ENCODE results near the gene TNFRSF1A.
A peak's percentile ranks its signal among the peaks of the same experiment; 100 is the strongest.

The TNFRSF1A gene

DNA sequence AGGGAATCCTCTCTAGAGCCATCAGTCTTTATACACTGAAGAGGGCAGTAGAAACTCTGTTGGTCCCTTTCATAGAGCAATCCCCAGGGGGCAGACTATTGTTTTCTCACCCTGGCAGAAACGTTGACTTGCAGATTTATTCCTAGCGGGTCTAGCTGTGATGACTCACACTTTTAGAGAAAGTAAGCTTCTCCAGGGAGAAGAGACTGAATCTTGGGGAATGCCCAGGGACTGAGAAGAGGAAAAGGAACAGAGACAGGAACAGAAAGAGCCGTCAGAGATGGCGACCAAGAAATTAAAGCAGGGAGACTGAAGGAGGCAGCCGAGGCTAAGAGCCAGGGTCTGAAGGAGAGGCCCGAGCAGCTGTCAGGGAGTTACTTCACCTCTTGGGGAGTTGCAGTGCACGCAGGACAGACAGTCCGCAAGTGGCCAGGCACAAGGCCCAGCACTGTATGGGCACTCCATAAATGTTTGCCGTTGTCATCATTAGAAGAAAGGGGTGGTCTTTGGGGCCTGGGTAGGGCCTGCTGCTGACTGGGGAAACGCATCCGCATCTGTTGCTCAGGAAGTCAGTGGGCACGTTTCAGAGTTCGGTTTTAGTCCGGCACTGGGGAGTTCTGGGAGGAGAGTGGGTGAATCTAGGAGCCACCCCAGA lies 18.4 kb downstream of the TNFRSF1A start:
- peak; percentile 80 for DNase-seq

DNA sequence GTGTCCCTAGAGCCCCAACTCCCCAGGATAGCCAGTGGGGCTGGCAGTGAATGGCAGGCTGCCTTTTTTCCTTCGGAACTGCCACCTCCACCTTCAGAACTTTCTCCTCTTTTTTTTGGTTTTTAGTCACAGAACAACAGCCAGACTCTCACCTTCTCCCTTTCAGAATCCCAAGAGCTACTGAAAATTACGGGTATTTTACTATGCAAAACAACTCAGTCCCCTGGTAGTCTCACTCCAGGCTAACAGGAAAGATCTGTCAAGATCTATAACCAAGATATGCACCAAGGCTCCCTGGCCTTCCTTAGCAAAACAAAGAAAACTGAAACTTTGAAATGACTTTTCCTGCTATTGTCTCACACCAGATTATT lies 18.9 kb downstream of the TNFRSF1A start:
- no peak for DNase-seq

DNA sequence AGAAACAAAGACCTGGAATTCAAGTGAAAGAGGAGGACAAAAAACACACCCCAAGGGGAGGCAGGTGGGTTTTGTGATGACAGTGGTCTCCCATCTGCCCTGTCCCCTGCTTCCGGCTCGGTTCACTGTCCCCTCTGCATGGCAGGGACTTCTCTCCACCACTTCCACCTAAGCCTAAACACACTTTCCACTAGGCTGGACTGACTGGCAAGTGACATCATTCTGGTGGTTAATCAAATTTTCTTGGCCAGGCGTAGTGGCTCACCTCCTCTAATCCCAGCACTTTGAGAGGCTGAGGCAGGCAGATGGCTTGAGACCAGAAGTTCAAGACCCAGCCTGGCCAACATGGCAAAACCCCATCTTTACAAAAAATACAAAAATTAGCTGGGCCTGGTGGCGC lies 19.5 kb downstream of the TNFRSF1A start:
- DNase-seq: no peak

DNA sequence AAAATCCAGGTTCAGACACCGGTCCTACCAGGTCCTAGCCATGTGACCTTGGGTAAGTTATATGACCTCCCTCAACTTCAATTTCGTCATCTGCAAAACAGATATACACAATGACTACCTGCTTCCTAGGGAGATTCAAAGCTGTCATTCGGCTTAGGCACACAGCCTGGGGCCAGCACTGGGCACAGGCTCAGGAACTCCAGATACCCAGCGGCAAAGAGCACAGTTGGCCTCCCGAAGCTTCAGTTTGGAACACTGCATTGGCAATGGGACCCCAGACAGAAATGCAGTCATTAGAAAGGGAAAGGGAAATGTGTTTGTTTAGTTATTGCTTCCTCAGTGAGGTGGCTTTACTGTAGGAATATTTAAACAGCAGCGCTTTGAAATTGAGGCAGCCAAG lies 20.0 kb downstream of the TNFRSF1A start:
- no peak for DNase-seq

DNA sequence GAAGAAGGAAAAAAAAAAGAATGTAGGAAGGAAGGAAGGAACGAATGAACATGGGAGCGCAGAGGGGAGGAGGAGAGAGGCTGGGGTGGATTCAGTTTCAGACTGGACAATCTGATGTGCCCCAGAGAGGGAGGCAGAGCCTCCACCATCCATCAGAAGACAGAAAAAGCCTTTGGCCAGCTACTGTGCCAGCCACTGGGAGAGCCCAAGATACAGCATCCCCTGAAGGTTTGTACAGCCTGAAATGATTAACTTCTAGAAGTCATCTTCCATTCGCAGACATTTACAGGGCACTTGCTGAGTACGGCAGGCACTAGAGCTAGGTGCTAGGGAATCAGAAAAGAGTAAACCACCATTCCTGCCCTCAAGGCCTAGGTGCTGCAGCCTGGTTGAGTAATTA lies 22.4 kb downstream of the TNFRSF1A start:
- no peak for DNase-seq

DNA sequence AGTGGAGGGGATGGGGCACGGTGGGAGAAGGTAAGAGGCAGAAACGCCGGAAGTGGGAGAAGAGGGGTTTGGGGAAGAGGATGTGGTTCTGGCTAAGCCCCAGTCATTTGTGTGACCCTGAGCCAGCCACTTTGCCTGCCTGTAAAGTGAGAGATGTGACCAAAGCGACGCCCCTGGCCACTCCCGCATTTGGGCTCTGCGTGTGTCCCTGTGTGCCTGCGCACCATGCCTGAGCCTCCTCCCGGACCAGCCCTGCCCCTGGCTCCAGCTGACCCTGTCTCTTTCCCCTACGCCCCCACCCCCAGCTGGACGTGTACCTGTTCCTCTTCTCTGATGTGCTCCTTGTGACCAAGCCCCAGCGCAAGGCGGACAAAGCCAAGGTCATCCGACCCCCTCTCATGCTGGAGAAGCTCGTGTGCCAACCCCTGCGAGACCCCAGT lies 23.4 kb downstream of the TNFRSF1A start:
- no peak for DNase-seq

DNA sequence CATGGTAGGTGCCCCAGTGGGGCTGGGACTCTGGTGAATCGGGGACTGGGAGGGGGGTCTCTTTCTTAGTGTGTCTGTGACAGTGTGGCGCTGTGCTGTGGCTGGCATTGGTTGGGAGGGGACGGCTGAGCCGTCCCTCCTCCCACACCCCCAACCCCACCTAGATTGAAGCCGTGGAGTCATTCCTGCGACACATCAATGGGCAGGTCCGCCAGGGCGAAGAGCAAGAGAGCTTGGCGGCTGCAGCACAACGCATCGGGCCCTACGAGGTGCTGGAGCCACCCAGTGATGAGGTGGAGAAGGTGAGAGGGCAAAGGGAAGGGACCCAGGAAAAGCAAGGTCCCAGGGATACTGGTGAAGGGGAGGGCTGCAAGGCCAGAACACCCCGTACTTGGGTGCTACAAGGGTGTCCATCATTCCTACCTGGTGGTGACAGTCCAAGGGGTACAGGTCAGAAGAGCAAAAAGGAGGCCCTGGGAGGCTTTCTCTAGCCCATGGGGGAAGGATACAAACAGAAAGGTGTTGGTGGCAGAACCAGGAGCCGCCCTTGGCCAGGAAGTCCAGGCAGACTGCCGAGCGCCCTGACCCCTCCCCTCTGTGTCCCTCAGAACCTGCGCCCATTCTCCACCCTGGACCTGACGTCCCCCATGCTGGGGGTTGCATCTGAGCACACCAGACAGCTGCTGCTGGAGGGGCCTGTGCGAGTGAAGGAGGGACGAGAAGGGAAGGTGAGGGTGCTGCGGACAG lies 24.0 kb downstream of the TNFRSF1A start:
- DNase-seq: no peak

DNA sequence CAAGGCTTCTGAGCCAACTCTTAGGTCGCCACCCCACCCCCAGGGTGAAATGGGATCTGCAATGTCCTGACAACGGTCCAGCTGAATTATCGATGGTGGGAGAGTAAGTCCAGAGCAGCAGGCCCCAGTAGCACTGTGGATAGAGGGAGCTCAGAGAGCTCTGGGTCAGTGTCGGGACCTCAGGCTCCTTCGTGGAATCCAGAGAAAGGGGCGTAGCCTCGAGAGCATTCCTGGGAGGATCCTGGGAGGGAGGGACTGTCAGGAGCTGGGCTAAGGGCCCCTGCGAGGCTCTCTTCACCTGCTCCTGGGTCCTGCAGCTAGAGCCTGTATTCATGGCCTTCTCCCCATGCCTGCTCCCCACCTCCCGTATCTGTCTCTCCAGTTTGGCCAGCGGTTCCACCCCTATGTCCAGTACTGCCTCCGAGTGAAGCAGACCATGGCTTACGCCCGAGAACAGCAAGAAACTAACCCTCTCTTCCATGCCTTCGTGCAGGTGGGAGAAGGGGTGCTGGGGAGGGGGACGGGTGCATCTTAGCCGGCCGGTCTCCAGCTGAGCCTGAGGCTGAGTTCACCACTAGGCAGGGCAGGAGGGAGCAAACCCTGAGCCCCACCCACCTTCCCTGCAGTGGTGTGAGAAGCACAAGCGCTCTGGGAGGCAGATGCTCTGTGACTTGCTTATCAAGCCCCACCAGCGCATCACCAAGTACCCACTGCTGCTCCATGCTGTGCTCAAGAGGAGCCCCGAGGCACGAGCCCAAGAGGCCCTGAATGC lies 24.8 kb downstream of the TNFRSF1A start:
- DNase-seq: no peak

DNA sequence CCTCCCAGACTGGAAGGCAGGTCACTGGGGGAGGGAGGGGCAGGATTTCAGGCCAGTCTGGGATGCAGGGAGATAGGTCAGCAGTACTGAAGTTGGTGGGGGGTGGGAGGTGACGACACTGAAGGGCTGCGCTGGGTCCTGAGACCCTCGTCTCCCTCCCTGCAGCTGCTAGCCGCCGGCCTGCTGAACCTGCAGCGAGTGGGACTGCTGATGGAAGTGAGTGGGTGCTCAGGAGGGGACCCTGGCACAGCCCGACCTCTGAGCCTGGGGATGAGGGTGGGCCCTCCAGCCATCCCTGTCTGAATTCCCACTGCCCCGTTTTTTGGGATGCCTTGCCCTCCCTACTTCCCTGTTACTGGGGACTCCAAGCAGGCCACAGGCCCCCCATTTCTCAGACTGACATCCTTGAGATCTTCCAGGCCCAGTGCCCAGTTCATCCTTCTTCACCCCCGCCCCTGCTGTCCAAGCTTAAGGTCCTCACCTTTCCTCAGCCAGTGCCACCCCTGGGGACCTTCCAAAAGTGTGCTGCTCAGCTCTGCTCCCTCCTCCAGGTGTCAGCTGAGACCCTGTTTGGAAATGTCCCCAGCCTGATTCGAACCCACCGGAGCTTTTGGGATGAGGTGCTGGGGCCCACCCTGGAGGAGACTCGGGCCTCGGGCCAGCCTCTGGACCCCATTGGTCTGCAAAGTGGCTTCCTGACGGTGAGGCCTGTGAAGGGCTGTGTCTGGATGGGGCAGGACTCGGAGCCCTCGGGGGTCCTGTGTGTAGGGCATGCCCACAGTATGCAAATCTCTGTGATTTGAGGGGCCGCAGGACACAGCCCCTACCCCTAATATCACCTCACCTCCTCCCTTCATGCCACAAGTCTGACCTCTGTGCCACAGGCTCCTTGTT lies 25.9 kb downstream of the TNFRSF1A start:
- DNase-seq: no peak

DNA sequence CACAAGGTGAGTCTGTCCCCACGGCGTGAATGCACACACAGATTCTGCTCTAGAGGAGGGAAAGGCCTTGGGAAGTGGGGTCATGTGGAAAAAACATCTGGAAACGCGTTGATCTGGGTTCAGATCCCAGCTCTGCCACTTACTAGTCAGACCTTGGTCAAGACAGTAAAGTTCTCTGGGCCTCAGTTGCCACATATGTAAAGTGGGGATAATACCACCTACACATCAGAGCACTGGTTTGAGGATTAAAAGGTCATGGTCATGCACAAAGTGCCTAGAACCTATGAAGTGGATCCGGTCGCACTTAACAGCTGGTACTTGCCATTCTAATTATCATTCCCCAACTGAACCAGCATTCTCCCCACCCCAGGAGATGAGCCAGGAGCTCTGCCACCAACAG lies 26.7 kb downstream of the TNFRSF1A start:
- no peak for DNase-seq

DNA sequence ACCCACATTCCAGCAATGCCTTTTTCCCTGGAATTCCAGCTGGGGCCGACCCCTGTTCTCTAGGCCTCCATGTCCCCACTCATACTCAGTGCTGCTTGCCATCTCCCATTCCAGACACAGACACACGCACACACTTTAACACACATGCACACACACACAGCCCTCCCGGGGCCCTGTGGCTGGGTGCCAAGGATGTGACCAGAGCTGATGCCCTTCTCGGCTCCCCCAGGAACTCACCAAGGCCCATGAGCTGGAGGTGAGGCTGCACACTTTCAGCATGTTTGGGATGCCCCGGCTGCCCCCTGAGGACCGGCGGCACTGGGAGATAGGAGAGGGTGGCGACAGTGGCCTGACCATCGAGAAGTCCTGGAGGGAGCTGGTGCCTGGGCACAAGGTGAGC lies 27.1 kb downstream of the TNFRSF1A start:
- DNase-seq: no peak

DNA sequence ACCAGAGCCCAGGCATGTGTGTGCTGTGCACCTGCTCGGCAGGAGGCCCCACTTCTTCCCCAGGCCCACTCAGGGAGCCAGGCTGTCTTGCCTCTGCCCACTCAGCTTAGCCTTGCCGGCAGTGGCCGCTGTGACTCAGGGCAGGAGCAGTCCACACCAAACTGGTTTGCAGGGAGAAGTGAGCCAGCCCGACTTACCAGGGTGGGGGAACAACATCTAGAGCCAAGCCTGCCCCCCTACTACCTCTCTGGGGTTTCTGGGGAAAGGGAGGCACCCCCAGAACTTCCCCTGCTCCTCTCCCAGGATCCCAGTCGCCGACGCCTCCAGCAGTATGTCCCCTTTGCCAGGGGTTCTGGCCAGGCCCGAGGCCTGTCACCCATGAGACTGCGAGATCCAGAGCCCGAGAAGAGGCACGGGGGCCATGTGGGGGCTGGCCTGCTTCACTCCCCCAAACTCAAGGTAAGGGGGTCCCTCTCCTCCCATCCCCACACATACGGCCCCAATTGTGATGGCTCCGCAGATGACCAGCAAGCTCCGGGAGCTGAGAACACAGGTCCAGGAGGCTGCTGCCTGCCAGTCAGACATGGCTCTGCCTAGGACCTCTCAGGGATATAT lies 28.4 kb downstream of the TNFRSF1A start:
- DNase-seq: no peak

DNA sequence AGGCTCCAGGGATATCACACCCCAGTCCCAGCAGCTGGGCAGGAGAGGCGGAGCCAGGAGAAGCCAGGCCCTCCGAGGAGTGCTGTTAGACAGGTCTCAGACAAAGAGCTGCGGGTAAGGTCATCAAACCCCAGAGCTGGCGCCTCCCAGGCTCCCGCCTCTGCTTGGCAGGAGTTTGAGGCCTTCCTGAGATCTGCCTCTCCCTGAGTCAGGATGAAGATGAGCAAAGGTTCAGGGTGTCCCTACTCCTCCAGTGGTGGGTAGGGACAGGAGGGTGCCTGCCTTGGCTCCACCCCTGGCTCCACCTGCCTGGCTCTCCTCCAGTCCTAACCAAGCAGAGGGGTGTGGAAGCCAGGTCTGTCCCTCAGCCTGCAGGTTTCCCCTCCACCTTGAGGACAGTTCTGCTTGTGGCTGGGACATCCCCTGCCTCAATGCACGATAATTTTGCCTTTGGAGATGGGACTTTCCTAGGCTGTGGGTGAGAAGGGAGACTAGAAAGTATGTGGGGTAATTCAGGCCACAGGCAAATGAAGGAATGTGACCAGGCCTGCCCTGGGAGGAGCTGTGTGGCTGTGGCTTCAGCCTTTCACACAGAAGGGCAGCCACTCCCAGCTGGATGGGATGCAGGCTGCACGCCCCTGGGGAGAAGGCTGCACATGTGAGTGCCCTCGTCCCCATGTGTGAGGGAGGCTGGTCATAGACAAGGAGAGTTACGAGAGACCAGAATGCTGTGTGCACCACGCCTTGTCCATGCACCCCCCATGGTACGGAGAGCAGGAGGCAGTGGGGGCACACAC lies 29.1 kb downstream of the TNFRSF1A start:
- DNase-seq: no peak

DNA sequence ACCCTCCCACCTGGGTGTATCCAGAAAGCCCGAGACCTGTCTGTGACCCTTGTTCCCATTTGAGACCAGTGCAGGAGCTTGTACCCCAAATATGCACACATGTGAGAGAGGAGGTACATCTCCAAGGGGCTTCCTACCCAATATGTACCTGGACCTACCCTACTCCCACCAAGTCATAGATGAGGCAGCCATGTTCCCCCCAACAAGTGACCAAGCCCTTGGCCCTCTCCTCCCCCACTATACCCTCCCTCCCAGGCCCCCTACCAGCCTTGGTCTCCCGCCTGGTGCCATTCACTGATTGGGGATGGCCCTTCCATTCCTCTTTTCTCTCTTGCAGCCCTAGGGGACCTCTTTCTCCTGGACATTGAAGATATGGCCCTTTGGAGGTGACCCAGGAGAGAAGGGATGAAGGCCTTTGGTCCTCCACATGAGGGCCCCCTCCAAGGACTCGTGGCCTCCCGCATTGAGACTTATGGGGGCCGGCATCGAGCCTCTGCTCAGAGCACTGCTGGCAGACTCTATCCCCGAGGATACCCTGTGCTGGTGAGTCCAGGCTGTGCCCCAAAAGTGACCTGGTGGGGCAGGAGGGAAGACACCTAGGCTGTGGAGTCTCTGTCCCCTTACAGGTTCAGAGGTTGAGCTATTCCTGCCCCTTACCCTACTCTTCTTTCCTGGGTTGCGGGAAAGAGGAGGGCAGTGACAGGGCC lies 29.9 kb downstream of the TNFRSF1A start:
- no peak for DNase-seq

DNA sequence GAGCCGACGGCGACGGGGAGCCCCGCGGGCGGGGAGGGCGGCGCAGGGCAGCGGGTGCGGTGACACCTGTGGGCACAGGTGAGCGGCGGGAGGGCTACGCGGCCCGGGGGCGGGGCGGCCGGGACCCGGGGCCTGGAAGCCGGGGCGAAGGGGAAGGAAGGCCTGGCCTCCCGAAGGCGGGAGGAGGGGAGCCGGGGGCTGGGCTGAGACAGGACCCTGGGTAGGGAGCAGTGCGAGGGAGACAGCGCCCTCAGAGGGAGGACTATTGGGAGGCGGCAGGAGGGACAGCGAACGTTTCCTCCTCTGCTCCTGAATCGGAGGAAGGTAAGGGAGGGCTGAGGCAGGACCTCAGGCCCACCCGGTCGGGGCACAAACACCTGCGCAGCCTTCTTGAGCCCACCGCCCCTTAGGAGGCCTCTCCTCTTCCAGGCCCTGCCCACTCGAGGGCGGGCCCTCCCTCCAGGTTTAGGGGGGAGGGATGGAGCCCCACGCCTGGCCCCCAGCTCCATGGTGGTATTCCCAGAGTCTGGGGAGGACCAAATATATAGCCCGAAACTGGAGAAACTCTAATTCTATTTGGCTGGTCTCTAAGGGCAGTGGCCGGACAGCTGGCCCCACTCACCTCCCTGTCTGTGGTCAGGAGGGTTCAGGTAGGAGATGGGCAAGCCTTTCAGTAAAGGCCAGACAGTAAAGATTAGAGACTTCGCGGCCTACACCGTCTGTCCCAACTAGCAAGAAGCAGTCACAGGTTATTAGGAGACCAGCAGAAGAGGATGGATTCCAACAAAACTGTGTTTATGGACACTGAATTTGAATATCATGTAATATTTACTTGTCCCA lies 30.9 kb downstream of the TNFRSF1A start:
- DNase-seq: no peak

DNA sequence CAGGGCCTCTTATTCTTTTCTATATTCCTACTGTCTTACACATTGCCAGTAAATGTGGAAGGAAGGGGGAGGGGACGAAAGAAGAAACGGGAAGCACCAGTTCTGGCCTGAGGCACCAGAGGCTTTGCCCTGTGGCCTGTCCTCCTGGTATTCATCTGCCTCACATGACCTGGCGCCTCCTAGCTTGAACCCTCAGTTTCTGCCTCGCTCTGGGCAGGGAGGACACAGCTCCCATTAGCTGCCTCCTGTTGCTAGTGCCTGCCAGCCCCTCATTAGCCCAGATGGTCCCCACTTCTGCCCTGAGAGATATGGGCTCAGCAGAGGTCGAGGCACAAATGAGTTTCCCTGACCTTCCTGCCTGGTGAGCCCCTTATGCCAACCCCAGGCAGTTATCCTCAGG lies 34.3 kb downstream of the TNFRSF1A start:
- no peak for DNase-seq

DNA sequence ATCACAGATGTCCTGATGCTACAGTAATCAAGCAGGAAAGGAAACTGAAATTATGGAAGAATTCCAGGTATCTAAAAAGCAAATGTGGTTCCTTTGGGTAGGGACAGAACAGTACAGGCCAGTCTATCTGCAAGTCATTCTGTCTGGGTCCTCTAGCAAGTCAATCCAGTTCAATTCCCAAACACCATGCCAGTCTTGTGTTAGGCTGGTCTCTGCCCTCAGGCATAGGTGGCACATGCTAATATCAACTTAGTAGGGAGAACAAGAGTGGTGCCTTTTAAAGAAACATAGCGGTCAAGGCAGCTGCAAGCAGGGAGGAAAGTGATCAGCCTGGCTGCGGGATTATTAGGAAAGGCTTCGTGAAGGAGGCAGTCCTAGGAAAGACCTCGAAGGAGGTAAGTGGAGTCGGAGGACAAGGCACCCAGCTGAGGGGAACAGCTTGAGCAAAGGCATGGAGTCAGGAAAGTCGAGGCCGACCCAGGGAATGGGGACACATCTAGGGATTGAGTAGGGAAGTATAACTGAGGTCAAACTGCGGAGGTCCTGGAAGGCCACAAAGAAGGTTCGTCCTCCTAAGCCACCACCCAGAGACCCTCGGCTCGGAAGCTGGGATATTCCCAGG lies 35.2 kb downstream of the TNFRSF1A start:
- no peak for DNase-seq

DNA sequence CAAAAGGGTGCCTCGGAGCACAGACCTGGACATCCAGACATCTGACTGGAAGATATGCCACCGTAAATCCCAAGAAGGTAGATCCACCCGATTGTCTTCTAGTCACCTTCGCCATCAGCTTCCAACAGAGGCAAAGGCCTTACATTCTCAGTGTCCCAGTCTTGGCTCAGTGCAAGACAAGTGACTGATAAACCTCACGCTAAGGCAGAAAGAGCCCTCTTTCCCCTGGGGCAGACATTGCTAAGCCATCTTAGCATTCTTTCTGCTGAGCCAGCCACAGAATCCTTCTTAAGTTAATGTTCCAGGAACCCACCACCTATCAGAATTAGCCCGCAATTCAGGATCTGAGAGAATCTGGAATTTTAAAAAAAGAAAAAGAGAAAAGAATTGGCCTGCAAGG lies 35.7 kb downstream of the TNFRSF1A start:
- DNase-seq: no peak

DNA sequence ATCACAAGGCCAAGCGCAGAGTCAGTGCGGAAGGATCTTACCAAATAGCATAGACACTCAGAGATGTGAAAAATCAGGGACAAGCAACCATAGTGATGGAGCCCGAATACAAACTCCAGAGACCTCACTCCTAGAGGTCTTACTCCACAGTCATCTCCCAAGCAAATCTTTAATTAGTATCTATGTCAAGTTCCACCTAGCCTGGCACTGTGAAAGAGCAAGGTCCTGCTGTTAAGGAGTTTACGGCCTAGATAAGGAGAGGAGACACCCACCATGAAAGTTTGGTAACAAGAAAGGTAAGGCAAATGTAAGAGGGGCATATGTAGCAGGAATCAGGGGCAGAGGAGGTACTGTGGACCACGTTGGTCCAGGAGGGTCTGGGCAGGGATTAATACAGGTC lies 38.8 kb downstream of the TNFRSF1A start:
- no peak for DNase-seq

DNA sequence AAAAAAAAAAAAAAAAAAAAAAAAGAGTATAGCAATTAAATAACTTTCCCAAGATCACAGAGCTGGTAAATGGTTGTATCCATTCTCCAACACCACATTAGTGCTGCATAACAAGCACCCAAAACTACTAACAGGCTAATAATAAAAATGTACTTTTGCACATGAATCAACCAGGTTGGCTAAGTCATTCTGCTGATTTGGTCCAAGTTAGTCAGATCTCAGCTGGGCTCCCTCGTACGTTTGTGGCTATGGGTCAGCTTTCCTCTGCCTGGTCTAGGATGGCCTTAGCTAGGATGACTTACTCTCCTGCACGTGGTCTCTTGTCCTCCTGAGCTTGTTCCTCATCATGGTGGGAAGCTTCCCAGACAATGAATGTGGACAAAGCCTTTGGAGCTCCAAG lies 39.3 kb downstream of the TNFRSF1A start:
- no peak for DNase-seq

Measured in activated CD8-positive, alpha-beta memory T cell treated with anti-CD3 and anti-CD28 coated beads for 24 hours (primary cell).